ENCODE measurements around the gene TRIP6. TPM values are rescaled to one million over a fixed set of nuclear protein-coding genes. Genes with fewer than 3 reads are reported as not detected.

TRIP6 gene
- total RNA-seq, 2 experiments from 2014 or later: 25.8 to 25.9 TPM

DNA sequence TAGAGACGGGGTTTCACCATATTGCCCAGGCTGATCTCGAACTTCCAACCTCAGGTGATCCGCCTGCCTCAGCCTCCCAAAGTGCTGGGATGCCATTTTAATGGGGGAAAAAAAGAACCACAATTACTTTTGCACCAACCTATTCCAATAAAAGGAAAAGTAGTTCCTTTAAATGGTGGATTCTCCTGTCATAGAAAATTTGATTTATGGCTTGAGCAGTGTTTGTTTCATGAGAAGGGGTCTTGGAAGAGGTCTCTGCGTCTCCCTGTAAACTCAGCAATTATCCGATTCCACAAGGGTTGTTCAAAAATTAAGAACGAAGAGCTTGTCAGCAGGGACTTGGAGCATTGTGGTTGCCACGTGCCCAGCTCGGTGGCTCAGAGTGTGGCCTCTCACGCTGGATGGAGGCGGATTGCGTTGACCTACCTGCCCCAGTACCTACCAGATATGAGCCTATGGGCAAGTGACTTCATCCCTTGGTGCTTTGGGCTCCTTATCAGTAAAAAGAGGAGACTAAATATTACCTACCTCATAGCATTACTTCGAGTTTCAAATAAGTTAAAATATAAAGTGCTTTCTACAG is 2.8 kb upstream of the TRIP6 start:
- H3K9me3 Mint-ChIP-seq: no peaks in the 10 kb centered on the region
- intact Hi-C loops (cut with micrococcal nuclease): no loop called here
- CTCF ChIA-PET: no interaction called here
- no peak overlapping the region for H3K4me3 Mint-ChIP-seq
- POLR2A ChIA-PET: no interaction called here
- DNase-seq: no peak
- H3K4me1 Mint-ChIP-seq (ENCODE audit: low read depth): peaks cover 9% of the 10 kb centered on the region
- H3K36me3 Mint-ChIP-seq: peaks cover 21% of the 10 kb centered on the region
- H3K27me3 Mint-ChIP-seq: no peaks in the 10 kb centered on the region
- no peak overlapping the region for H3K27ac Mint-ChIP-seq

DNA sequence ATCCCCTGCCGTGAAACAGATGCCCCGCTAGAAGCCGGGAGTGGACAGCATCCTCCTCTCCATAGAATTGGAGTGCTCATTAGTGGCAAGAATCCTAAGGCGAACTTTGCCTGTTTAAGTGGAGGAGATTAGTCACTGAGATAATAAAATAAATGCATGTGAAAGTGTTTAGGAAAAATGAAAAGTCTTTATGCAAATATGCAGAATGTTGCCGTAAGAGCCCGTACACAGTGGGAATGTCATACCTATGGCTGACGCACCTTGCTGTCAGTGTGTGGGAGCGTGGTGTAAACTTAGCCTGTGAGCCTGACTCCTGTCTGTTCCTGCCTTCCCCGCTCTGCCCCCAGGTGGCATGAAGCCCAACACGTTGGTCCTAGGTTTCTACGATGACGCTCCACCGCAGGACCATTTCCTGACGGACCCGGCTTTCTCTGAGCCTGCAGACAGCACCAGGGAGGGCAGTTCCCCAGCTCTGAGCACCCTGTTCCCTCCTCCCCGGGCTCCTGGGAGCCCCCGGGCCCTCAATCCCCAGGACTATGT is 1.7 kb upstream of the TRIP6 start:
- intact Hi-C loops (cut with micrococcal nuclease): no loop called here
- no peaks in the 10 kb centered on the region for H3K9me3 Mint-ChIP-seq
- no peaks in the 10 kb centered on the region for H3K27me3 Mint-ChIP-seq
- CTCF ChIA-PET: no interaction called here
- peaks cover 12% of the 10 kb centered on the region for H3K36me3 Mint-ChIP-seq
- no peak overlapping the region for H3K4me3 Mint-ChIP-seq
- peaks cover 9% of the 10 kb centered on the region for H3K4me1 Mint-ChIP-seq (ENCODE audit: low read depth)
- no peak for DNase-seq
- H3K27ac Mint-ChIP-seq: no peak overlapping the region
- POLR2A ChIA-PET: no interaction called here

DNA sequence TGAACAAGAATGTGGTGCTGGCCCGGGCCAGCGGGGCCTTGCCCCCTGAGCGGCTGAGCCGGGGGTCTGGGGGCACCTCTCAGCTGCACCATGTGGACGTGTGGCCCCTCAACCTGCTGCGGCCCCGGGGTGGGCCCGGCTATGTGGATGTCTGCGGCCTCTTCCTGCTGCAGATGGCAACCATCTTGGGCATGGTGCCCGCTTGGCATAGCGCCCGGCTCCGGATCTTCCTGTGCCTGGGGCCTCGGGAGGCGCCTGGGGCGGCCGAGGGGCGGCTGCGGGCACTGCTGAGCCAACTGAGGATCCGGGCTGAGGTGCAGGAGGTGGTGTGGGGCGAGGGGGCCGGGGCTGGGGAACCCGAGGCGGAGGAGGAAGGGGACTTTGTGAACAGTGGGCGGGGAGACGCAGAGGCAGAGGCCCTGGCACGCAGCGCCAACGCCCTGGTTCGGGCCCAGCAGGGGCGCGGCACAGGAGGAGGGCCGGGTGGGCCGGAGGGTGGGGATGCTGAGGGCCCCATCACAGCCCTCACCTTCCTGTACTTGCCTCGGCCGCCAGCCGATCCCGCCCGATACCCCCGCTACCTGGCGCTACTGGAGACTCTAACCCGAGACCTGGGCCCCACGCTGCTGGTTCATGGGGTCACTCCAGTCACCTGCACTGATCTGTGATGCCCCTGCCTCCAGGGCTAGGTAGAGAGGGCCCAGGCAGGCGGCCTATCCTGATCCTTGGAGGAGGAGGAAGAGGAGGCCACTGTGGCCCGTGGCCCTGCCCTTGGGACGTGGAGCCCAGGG is 1.1 kb upstream of the TRIP6 start:
- intact Hi-C loops (cut with micrococcal nuclease): no loop called here
- ChIA-PET POLR2A (interaction anchor here (1.6 to 1.7 kb wide), 2 partner anchors 9 to 254 kb away, joined by 3 to 6 read pairs; partner anchors contain the start of genes MOSPD3 and SRRT), CTCF (interaction anchor here (1.1 kb wide), 1 partner anchor 160 kb away, joined by 3 read pairs; the partner anchor contains the start of gene POP7)
- no peaks in the 10 kb centered on the region for H3K9me3 Mint-ChIP-seq
- peaks cover 9% of the 10 kb centered on the region for H3K4me1 Mint-ChIP-seq (ENCODE audit: low read depth)
- no peak for DNase-seq
- H3K4me3 Mint-ChIP-seq: peak overlapping the region; percentile 84
- H3K27ac Mint-ChIP-seq: no peak overlapping the region
- no peaks in the 10 kb centered on the region for H3K27me3 Mint-ChIP-seq
- H3K36me3 Mint-ChIP-seq: peaks cover 9% of the 10 kb centered on the region

DNA sequence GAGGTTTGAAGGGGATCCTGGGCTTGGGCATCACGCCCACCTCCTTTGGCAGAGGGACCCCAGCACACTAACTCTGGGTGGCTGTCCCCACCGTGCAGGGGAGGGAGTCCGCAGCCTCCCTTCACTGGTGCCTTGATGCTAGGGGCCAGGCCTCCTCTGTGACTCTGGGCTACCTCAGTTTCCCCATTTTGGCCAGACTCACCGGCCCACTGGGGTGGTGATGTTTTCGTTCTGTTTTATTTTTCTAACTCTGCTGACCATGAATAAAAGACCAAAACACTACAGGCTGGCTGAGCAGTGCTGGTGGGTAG is 503 bp upstream of the TRIP6 start:
- Mint-ChIP-seq H3K27me3 (no peaks in the 10 kb centered on the region), H3K36me3 (peaks cover 14% of the 10 kb centered on the region), H3K4me1 (ENCODE audit: low read depth) (peaks cover 9% of the 10 kb centered on the region), H3K27ac (peak overlapping the region; percentile 89), H3K4me3 (peak overlapping the region; percentile 84), H3K9me3 (no peaks in the 10 kb centered on the region)
- no peak for DNase-seq
- intact Hi-C loops (cut with micrococcal nuclease): no loop called here
- ChIA-PET POLR2A (interaction anchor here (1.6 to 1.7 kb wide), 2 partner anchors 9 to 255 kb away, joined by 3 to 6 read pairs; partner anchors contain the start of genes MOSPD3 and SRRT), CTCF (interaction anchor here (1.1 kb wide), 1 partner anchor 161 kb away, joined by 3 read pairs; the partner anchor contains the start of gene POP7)

DNA sequence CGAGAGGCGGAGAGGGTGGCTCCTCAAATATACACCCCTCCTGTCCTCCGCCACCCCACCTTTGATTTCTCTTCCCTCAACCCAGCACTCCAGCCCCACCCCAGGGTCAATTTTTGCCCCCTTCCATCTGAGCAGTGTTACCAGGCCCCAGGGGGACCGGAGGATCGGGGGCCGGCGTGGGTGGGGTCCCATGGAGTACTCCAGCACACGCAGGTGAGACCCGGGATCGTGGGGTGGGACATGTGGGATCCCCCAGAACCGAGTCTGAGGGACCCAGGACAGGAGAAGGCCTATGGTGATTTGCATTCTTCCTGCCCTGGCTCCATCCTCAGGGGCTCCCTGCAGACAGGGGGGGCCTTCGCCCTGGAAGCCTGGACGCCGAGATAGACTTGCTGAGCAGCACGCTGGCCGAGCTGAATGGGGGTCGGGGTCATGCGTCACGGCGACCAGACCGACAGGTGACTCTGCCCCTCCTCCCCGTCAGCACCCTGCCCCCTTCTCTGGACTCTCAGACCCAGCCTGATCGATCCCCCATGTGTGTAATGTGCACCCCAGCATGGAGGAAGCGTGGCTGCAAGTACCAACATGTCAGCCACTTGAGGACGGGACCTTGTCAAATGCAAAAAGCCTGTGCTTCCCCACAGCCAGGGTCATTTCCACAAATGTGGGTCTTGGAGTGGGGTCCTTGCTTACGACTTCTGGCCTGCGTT is 744 bp downstream of the TRIP6 start:
- no peaks in the 10 kb centered on the region for H3K27me3 Mint-ChIP-seq
- intact Hi-C loops (cut with micrococcal nuclease): no loop called here
- no peak for DNase-seq
- peaks cover 14% of the 10 kb centered on the region for H3K36me3 Mint-ChIP-seq
- POLR2A ChIA-PET: interaction anchor here (1.6 kb wide), 1 partner anchor 256 kb away, joined by 3 read pairs; the partner anchor contains the start of gene MOSPD3
- H3K4me3 Mint-ChIP-seq: peak overlapping the region; percentile 84
- peaks cover 9% of the 10 kb centered on the region for H3K4me1 Mint-ChIP-seq (ENCODE audit: low read depth)
- H3K9me3 Mint-ChIP-seq: no peaks in the 10 kb centered on the region
- CTCF ChIA-PET: no interaction called here
- peak overlapping the region; percentile 89 for H3K27ac Mint-ChIP-seq

DNA sequence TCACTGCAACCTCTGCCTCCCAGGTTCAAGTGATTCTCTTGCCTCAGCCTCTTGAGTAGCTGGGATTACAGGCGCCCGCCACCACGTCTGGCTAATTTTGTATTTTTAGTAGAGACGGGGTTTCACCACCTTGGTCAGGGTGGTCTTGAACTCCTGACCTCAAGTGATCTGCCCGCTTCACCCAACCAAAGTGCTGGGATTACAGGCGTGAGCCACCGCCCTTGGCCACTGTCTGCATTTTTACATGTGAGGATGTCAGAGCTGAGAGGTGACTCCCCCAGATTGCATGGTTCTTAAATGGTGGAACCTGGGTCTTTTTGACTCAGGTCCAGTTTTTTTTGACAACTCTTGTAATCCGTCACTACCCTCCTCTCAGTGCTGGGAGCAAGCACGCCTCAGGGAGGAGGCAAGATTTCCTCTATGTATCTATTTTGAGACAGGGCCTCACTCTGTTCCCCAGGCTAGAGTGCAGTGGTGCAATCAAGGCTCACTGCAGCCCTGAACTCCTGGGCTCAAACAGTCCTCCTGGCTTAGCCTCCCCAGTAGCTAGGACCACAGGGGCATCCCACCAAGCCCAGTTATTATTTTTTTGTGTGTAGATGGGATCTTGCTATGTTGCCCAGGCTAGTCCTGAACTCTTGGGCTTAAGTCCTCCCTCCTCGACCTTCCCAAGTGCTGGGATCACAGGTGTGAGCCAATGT is 6.6 kb downstream of the TRIP6 start:
- ChIA-PET POLR2A (interaction anchor here (0.6 to 5.3 kb wide), 3 partner anchors 14 to 168 kb away, joined by 3 to 107 read pairs (median 14); partner anchors contain the start of genes SLC12A9 and UFSP1), CTCF (interaction anchor here (0.7 kb wide), 1 partner anchor 14 kb away, joined by 3 read pairs; no protein-coding TSS in a partner anchor)
- peaks cover 35% of the 10 kb centered on the region for H3K4me1 Mint-ChIP-seq (ENCODE audit: low read depth)
- DNase-seq: no peak
- no peaks in the 10 kb centered on the region for H3K27me3 Mint-ChIP-seq
- H3K4me3 Mint-ChIP-seq: peak overlapping the region; percentile 99
- peaks cover 53% of the 10 kb centered on the region for H3K36me3 Mint-ChIP-seq
- intact Hi-C loops (cut with micrococcal nuclease): loop anchor here (2.0 kb wide), 2 partner anchors 21 to 37 kb away; partner anchors contain the start of gene SLC12A9
- no peaks in the 10 kb centered on the region for H3K9me3 Mint-ChIP-seq
- H3K27ac Mint-ChIP-seq: peak overlapping the region; percentile 100

DNA sequence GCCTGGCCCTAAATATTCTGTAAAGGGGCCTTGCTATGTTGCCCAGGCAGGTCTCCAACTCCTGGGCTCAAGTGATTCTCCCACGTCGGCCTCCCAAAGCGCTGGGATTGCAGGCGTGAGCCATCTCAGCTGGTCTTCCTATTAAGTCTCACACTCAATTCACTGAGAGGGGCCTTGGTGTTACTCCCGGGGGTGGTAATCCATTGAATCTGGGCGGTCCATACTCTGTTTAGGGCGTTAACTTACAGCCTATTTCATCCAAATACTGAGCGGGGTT is 7.1 kb downstream of the TRIP6 start:
- Mint-ChIP-seq H3K27me3 (no peaks in the 10 kb centered on the region), H3K36me3 (peaks cover 58% of the 10 kb centered on the region), H3K9me3 (no peaks in the 10 kb centered on the region), H3K27ac (peak overlapping the region; percentile 100), H3K4me1 (ENCODE audit: low read depth) (peaks cover 40% of the 10 kb centered on the region), H3K4me3 (peak overlapping the region; percentile 99)
- ChIA-PET CTCF (interaction anchor here (0.7 kb wide), 1 partner anchor 14 kb away, joined by 3 read pairs; no protein-coding TSS in a partner anchor), POLR2A (interaction anchor here (1.3 to 5.3 kb wide), 3 partner anchors 14 to 262 kb away, joined by 6 to 107 read pairs (median 14); partner anchors contain the start of genes MOSPD3, SLC12A9 and UFSP1)
- intact Hi-C loops (cut with micrococcal nuclease): loop anchor here (2.0 kb wide), 2 partner anchors 21 to 37 kb away; partner anchors contain the start of gene SLC12A9
- DNase-seq: no peak

DNA sequence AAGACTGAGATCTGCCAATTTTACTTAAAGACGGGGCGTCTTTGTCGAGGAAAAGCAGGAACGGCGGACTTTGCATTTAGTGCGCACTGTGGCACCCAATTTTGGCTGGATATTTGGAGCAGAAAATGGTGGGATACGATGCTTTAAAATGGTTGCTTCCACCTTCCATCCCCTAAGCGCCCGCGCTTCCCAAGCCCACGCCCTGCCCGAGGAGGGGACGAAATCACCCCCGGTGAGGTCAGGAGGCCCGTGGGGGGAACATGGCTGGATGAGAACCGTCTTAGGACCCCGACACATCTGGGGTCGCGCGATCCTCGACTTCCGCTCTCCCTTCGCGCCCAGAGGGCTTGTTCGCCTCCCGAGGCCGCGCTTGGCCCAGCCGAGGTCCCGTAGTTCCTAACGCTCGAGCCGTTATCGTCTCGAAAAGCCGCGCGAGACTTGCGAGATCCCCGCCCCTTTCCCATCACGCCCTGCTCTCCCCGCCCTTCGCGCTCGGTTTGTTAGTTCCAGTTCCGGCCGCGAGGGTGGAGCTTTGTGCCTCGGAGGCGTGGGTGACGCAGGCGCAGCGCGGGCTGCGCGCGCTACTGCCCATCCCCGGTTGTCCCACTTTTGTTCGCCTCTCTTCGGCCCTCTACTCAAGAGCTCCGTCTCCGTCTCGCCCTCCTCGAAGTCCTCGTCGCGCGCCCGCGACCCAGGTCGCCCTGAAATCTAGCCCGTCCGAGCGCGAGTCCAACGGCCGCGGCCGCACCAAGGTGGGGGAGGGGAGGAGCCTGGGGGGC is 7.6 kb downstream of the TRIP6 start, which contains the start of gene SRRT:
Gene SRRT, plus strand, starts transcription at position 527 of the 779 bp plus-strand sequence. CDS start 488 bp downstream, outside the sequence.
- no peaks in the 10 kb centered on the region for H3K9me3 Mint-ChIP-seq
- peaks cover 43% of the 10 kb centered on the region for H3K4me1 Mint-ChIP-seq (ENCODE audit: low read depth)
- intact Hi-C loops (cut with micrococcal nuclease): loop anchor here (1.0 to 5.0 kb wide), 4 partner anchors 15 to 167 kb away; partner anchors contain the start of genes POP7, SLC12A9 and UFSP1

DNA sequence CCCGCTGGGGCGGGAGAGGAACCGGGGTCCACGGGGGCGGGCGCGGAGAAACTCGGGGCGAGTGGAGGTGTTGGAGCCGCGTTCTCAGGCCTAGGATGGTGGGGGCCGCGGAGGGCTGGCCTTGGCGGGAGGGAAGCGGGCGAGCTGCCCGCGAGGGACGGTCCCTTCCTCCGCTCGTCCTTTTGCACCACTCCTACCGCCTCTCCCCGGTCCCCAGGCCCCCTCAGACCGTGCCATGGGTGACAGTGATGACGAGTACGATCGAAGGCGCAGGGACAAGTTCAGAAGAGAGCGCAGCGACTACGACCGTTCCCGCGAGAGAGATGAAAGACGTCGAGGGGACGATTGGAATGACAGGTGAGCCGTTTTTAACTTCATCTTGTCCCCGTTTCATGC is 8.2 kb downstream of the TRIP6 start:
- H3K4me1 Mint-ChIP-seq (ENCODE audit: low read depth): peaks cover 47% of the 10 kb centered on the region
- CTCF ChIA-PET: interaction anchor here (0.7 to 2.0 kb wide), 12 partner anchors 13 to 369 kb away, joined by 3 to 17 read pairs (median 3); partner anchors contain the start of genes ACHE, SLC12A9 and UFSP1

More for the DNA sequence above, 7.6 kb downstream of the TRIP6 start, which contains the start of gene SRRT:
- Mint-ChIP-seq H3K4me3 (peak within 1 kb of the TSS; percentile 99), H3K27ac (peak within 1 kb of the TSS; percentile 100), H3K27me3 (no peaks in the 10 kb centered on the region), H3K36me3 (peaks cover 62% of the 10 kb centered on the region)
- ChIA-PET CTCF (interaction anchor here (0.7 to 2.0 kb wide), 12 partner anchors 13 to 369 kb away, joined by 3 to 17 read pairs (median 3); partner anchors contain the start of genes SLC12A9 and UFSP1), POLR2A (interaction anchor here (0.6 to 5.3 kb wide), 9 partner anchors 8 to 446 kb away, joined by 3 to 107 read pairs (median 6); partner anchors contain the start of genes ACHE, FBXO24, MEPCE and MOSPD3)
- peak; percentile 99 for DNase-seq

DNA sequence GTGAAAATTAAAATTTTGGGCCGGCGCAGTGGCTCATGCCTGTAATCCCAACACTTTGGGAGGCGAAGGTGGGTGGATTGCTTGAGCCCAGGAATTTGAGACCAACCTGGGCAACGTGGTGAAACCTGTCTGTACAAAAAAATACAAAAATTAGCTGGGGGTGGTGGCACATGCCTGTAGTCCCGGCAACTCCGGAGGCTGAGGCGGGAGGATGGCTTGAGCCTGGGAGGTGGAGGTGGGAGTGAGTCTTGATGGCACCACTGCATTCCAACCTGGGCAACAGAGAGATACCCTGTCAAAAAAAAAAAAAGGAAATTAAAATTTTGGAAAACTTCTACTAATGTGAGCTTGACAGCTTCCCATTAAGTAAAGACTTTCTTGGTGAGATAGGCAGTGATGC is 10.8 kb downstream of the TRIP6 start:
- no peak for DNase-seq
- Mint-ChIP-seq H3K27me3 (no peaks in the 10 kb centered on the region), H3K4me3 (no peak overlapping the region), H3K4me1 (ENCODE audit: low read depth) (peaks cover 48% of the 10 kb centered on the region), H3K36me3 (peaks cover 74% of the 10 kb centered on the region), H3K9me3 (no peaks in the 10 kb centered on the region), H3K27ac (peak overlapping the region; percentile 33)
- intact Hi-C loops (cut with micrococcal nuclease): loop anchor here (5.0 kb wide), 1 partner anchor 171 kb away; the partner anchor contains the start of gene POP7
- ChIA-PET CTCF (interaction anchor here (0.6 to 1.5 kb wide), 7 partner anchors 10 to 437 kb away, joined by 3 to 9 read pairs (median 4); partner anchors contain the start of gene SLC12A9), POLR2A (interaction anchor here (0.6 to 5.3 kb wide), 2 partner anchors 10 to 1509 kb away, joined by 3 to 107 read pairs; partner anchors contain the start of gene UFSP1)

More for the DNA sequence above, 8.2 kb downstream of the TRIP6 start:
- POLR2A ChIA-PET: interaction anchor here (0.9 to 5.3 kb wide), 9 partner anchors 9 to 289 kb away, joined by 3 to 107 read pairs (median 6); partner anchors contain the start of genes ACHE, FBXO24, MOSPD3 and POP7
- no peaks in the 10 kb centered on the region for H3K27me3 Mint-ChIP-seq
- DNase-seq: peak; percentile 67
- H3K9me3 Mint-ChIP-seq: no peaks in the 10 kb centered on the region
- H3K36me3 Mint-ChIP-seq: peaks cover 65% of the 10 kb centered on the region
- intact Hi-C loops (cut with micrococcal nuclease): loop anchor here (1.0 to 5.0 kb wide), 4 partner anchors 14 to 168 kb away; partner anchors contain the start of genes POP7, SLC12A9 and UFSP1
- H3K4me3 Mint-ChIP-seq: peak overlapping the region; percentile 99
- peak overlapping the region; percentile 100 for H3K27ac Mint-ChIP-seq
